HepG2 (cell line): ENCODE data around the gene SYCE1L. TPM values are rescaled to one million over a fixed set of nuclear protein-coding genes. Genes with fewer than 3 reads are reported as not detected.

Experiments used
- CBX2 ChIP-seq, 2 experiments: fragments of 200-600 bp in 1 of 2; sonication (generic); formaldehyde crosslinking in 1 of 2; IDR thresholded peaks; 2 replicates each; pipeline versions ENCODE4 v1.7.0 to v1.8.1; 2018 to 2022; ENCODE audit warnings: low read depth in 2 of 2, low read length in 1 of 2, mild to moderate bottlenecking in 1 of 2, missing genetic modification reagents in 1 of 2
- HNF4A ChIP-seq: sonication (generic); formaldehyde crosslinking; IDR thresholded peaks from 2 replicates; pipeline ENCODE4 v1.4.0; 2020; ENCODE audit warnings: missing genetic modification reagents
- HNRNPLL ChIP-seq: fragments of 200-400 bp; formaldehyde crosslinking; IDR thresholded peaks from 2 replicates; pipeline ENCODE4 v1.6.1; 2017; ENCODE audit warnings: mild to moderate bottlenecking, low read depth, low read length; ENCODE audit not compliant: poor library complexity, severe bottlenecking
- HOXA5 ChIP-seq: sonication (generic); formaldehyde crosslinking; IDR thresholded peaks from 2 replicates; pipeline ENCODE4 v1.4.0; 2020; ENCODE audit warnings: missing genetic modification reagents
- SMAD1 ChIP-seq: sonication (generic); formaldehyde crosslinking; IDR thresholded peaks from 2 replicates; pipeline ENCODE4 v1.4.0; 2020; ENCODE audit warnings: missing genetic modification reagents, low read depth, mild to moderate bottlenecking, borderline replicate concordance
- SOX6 ChIP-seq, 2 experiments: fragments of 450-650 bp in 1 of 2; sonication (generic) in 1 of 2; formaldehyde crosslinking in 1 of 2; IDR thresholded peaks; 2 replicates each; pipeline versions ENCODE4 v1.4.0 to v1.6.1; 2017 to 2020; ENCODE audit warnings: antibody characterized with exemption in 1 of 2, mild to moderate bottlenecking in 1 of 2, missing genetic modification reagents in 1 of 2
- ZBTB8A ChIP-seq: sonication (generic); formaldehyde crosslinking; IDR thresholded peaks from 2 replicates; pipeline ENCODE4 v1.4.0; 2020; ENCODE audit warnings: mild to moderate bottlenecking, low read depth, missing genetic modification reagents, borderline replicate concordance
- ZFY ChIP-seq: sonication (generic); formaldehyde crosslinking; IDR thresholded peaks from 2 replicates; pipeline ENCODE4 v1.4.0; 2020; ENCODE audit warnings: missing genetic modification reagents
- ZKSCAN1 ChIP-seq: fragments of 150-350 bp; IDR thresholded peaks from 2 replicates; pipeline ENCODE4 v1.6.1; 2014; ENCODE audit warnings: low read length
- ZMYM4 ChIP-seq: sonication (generic); formaldehyde crosslinking; IDR thresholded peaks from 2 replicates; pipeline ENCODE4 v1.8.1; 2023; ENCODE audit warnings: mild to moderate bottlenecking, missing genetic modification reagents
- ZNF230 ChIP-seq: sonication (generic); formaldehyde crosslinking; IDR thresholded peaks from 2 replicates; pipeline ENCODE4 v1.4.0; 2020; ENCODE audit warnings: mild to moderate bottlenecking, missing genetic modification reagents
- ZNF549 ChIP-seq: sonication (generic); formaldehyde crosslinking; IDR thresholded peaks from 2 replicates; pipeline ENCODE4 v1.5.0; 2020; ENCODE audit warnings: missing genetic modification reagents
- ZNF564 ChIP-seq: sonication (generic); formaldehyde crosslinking; IDR thresholded peaks from 2 replicates; pipeline ENCODE4 v1.8.1; 2023; ENCODE audit warnings: mild to moderate bottlenecking, missing genetic modification reagents
- ZNF788 ChIP-seq: sonication (generic); formaldehyde crosslinking; IDR thresholded peaks from 2 replicates; pipeline ENCODE4 v1.5.0; 2020; ENCODE audit warnings: mild to moderate bottlenecking, missing genetic modification reagents, borderline replicate concordance
- polyA plus RNA-seq, 8 experiments: library from polyadenylated mRNA; depleted of rRNA in 3 of 8; stranded (reverse) in 7 of 8; unstranded in 1 of 8; fragments of >200 nt; fragmentation: Illumina TruSeq in 4 of 8; extraction: Trizol in 4 of 8; gene quantifications; 2 replicates each; pipeline versions ENCODE4 v1.2.1 to v1.2.3, GENCODE V29; 2011 to 2016; ENCODE audit warnings: low read depth in 4 of 8, missing spikeins in 1 of 8, mixed read lengths in 1 of 8; ENCODE audit not compliant: insufficient read depth in 1 of 8
- total RNA-seq, 5 experiments: library from RNA; depleted of rRNA; stranded (reverse); fragments of >200 nt; fragmentation: Illumina TruSeq; extraction: Trizol; gene quantifications; 2 replicates each; pipeline ENCODE4 v1.2.3, GENCODE V29; 2016; ENCODE audit warnings: low read depth in 1 of 5
- TF ChIP-seq, protein P1 (sequence below): sonication (generic); formaldehyde crosslinking; conservative IDR thresholded peaks from 2 replicates; pipeline ENCODE4 v1.8.1; 2023; ENCODE audit warnings: missing genetic modification reagents
- TF ChIP-seq, protein P2 (sequence below): sonication (generic); formaldehyde crosslinking; IDR thresholded peaks from 2 replicates; pipeline ENCODE4 v1.5.1; 2020; ENCODE audit warnings: mild to moderate bottlenecking, moderate library complexity, missing genetic modification reagents
- TF ChIP-seq, protein P3 (sequence below): sonication (generic); formaldehyde crosslinking; conservative IDR thresholded peaks from 2 replicates; pipeline ENCODE4 v1.8.0; 2022; ENCODE audit warnings: mild to moderate bottlenecking, moderate library complexity, missing genetic modification reagents
- TF ChIP-seq, protein P4 (sequence below): sonication (generic); formaldehyde crosslinking; IDR thresholded peaks from 2 replicates; pipeline ENCODE4 v1.5.1; 2020; ENCODE audit warnings: missing genetic modification reagents, mild to moderate bottlenecking, borderline replicate concordance
- TF ChIP-seq, protein P5 (sequence below): IDR thresholded peaks from 2 replicates; pipeline ENCODE4 v1.6.1; 2016; ENCODE audit warnings: low read depth
- TF ChIP-seq, protein P6 (sequence below): IDR thresholded peaks from 2 replicates; pipeline ENCODE4 v1.6.1; 2012; ENCODE audit warnings: low read depth, low read length, improper control_type of control experiment

The SYCE1L gene
- total and polyA plus RNA-seq, 2 of the 13 experiments (the other 11 are each of a cell fraction or from before 2014, with no cell fraction given): 0.22 TPM; not detected in 1

DNA sequence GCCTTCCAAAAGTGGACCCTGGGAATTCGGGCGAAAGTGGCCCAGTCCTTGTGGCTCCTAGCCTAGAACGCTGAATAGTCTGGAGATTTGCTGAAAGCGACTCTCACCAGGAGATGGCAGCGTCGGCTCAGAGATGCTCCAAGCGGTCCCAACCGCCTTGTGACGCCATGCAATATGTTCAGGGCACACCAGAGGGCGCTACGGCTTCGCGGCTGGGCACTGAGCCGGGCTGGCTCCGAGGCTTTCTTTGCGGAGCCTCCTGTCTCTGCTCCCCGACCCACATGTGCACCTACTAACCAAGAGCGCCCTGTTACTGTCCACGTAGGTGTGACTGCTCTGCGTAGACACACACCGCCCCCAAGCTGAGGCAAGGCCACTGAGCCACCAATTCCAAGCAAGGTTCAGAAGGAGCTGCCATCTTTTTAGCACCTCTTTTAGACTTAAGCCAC, 36.9 kb downstream of the SYCE1L start (continued):
- no peak for TF ChIP-seq CBX2 (IDR thresholded peaks at IDR 0.05; ENCODE audit: low read depth, low read length)
- no peak for TF ChIP-seq CBX2 (CRISPR knock-in tag; IDR thresholded peaks at IDR 0.05; ENCODE audit: low read depth)
- TF ChIP-seq ZFY (CRISPR knock-in tag): peak; percentile 37; the same call in 1 of the 2 replicates
- peak; percentile 62; the same call in 1 of the 2 replicates for TF ChIP-seq ZNF788 (CRISPR knock-in tag)
- TF ChIP-seq, protein P1, sequence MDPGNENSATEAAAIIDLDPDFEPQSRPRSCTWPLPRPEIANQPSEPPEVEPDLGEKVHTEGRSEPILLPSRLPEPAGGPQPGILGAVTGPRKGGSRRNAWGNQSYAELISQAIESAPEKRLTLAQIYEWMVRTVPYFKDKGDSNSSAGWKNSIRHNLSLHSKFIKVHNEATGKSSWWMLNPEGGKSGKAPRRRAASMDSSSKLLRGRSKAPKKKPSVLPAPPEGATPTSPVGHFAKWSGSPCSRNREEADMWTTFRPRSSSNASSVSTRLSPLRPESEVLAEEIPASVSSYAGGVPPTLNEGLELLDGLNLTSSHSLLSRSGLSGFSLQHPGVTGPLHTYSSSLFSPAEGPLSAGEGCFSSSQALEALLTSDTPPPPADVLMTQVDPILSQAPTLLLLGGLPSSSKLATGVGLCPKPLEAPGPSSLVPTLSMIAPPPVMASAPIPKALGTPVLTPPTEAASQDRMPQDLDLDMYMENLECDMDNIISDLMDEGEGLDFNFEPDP: no peak
- TF ChIP-seq HOXA5 (CRISPR knock-in tag): 0 out of 2 replicates have a peak, but pooled peaks have one; percentile 78
- TF ChIP-seq ZNF564: no peak
- TF ChIP-seq, protein P2, sequence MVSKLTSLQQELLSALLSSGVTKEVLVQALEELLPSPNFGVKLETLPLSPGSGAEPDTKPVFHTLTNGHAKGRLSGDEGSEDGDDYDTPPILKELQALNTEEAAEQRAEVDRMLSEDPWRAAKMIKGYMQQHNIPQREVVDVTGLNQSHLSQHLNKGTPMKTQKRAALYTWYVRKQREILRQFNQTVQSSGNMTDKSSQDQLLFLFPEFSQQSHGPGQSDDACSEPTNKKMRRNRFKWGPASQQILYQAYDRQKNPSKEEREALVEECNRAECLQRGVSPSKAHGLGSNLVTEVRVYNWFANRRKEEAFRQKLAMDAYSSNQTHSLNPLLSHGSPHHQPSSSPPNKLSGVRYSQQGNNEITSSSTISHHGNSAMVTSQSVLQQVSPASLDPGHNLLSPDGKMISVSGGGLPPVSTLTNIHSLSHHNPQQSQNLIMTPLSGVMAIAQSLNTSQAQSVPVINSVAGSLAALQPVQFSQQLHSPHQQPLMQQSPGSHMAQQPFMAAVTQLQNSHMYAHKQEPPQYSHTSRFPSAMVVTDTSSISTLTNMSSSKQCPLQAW (CRISPR knock-in tag): peak; percentile 96
- no peak for TF ChIP-seq HNF4A (CRISPR knock-in tag)
- no peak for TF ChIP-seq ZNF549 (CRISPR knock-in tag)
- TF ChIP-seq ZBTB8A (CRISPR knock-in tag): no peak
- TF ChIP-seq, protein P3, sequence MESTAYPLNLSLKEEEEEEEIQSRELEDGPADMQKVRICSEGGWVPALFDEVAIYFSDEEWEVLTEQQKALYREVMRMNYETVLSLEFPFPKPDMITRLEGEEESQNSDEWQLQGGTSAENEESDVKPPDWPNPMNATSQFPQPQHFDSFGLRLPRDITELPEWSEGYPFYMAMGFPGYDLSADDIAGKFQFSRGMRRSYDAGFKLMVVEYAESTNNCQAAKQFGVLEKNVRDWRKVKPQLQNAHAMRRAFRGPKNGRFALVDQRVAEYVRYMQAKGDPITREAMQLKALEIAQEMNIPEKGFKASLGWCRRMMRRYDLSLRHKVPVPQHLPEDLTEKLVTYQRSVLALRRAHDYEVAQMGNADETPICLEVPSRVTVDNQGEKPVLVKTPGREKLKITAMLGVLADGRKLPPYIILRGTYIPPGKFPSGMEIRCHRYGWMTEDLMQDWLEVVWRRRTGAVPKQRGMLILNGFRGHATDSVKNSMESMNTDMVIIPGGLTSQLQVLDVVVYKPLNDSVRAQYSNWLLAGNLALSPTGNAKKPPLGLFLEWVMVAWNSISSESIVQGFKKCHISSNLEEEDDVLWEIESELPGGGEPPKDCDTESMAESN: peak; percentile 56; the same call in 1 of the 2 replicates
- TF ChIP-seq, protein P4, sequence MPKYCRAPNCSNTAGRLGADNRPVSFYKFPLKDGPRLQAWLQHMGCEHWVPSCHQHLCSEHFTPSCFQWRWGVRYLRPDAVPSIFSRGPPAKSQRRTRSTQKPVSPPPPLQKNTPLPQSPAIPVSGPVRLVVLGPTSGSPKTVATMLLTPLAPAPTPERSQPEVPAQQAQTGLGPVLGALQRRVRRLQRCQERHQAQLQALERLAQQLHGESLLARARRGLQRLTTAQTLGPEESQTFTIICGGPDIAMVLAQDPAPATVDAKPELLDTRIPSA (CRISPR knock-in tag): peak; percentile 87; the same call in 1 of the 2 replicates
- no peak for TF ChIP-seq SOX6 (IDR thresholded peaks at IDR 0.05)
- peak; percentile 74 for TF ChIP-seq SOX6 (CRISPR knock-in tag; IDR thresholded peaks at IDR 0.05)
- TF ChIP-seq ZMYM4 (CRISPR knock-in tag): peak; percentile 62
- peak; percentile 28 for TF ChIP-seq HNRNPLL
- TF ChIP-seq, protein P5, sequence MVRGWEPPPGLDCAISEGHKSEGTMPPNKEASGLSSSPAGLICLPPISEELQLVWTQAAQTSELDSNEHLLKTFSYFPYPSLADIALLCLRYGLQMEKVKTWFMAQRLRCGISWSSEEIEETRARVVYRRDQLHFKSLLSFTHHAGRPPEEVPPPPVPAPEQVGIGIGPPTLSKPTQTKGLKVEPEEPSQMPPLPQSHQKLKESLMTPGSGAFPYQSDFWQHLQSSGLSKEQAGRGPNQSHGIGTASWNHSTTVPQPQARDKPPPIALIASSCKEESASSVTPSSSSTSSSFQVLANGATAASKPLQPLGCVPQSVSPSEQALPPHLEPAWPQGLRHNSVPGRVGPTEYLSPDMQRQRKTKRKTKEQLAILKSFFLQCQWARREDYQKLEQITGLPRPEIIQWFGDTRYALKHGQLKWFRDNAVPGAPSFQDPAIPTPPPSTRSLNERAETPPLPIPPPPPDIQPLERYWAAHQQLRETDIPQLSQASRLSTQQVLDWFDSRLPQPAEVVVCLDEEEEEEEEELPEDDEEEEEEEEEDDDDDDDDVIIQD: peak; percentile 58; the same call in 1 of the 2 replicates
- TF ChIP-seq ZNF230 (CRISPR knock-in tag): peak; percentile 92
- TF ChIP-seq SMAD1 (CRISPR knock-in tag): peak; percentile 61; the same call in 1 of the 2 replicates
- TF ChIP-seq, protein P6, sequence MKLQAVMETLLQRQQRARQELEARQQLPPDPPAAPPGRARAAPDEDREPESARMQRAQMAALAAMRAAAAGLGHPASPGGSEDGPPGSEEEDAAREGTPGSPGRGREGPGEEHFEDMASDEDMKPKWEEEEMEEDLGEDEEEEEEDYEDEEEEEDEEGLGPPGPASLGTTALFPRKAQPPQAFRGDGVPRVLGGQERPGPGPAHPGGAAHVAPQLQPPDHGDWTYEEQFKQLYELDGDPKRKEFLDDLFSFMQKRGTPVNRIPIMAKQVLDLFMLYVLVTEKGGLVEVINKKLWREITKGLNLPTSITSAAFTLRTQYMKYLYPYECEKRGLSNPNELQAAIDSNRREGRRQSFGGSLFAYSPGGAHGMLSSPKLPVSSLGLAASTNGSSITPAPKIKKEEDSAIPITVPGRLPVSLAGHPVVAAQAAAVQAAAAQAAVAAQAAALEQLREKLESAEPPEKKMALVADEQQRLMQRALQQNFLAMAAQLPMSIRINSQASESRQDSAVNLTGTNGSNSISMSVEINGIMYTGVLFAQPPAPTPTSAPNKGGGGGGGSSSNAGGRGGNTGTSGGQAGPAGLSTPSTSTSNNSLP: peak; percentile 76
- peak; percentile 64; the same call in 1 of the 2 replicates for TF ChIP-seq ZKSCAN1
